OCI-LY3 (cell line): Measurements from ENCODE around the gene RFX2.

ENCODE experiments used
- H2AFZ ChIP-seq: fragments of 200-600, 300-600 bp; shearing (Covaris generic); 2 replicates; pipeline ENCODE4 v1.6.0; 2014; ENCODE audit warnings: antibody characterized with exemption, low read depth, low read length
- H3K27ac ChIP-seq: fragments of 200-600, 300-600 bp; sonication (generic); 2 replicates; pipeline ENCODE4 v1.5.1; 2014; ENCODE audit warnings: mild to moderate bottlenecking, low read length, moderate library complexity, mixed read lengths
- H3K27me3 ChIP-seq: fragments of 200-600, 300-600 bp; sonication (generic); 2 replicates; pipeline ENCODE4 v1.6.1; 2014; ENCODE audit warnings: low read depth, low read length, mixed read lengths
- H3K36me3 ChIP-seq: fragments of 200-600, 300-600 bp; sonication (generic); replicated peaks from 2 replicates; pipeline ENCODE3; 2014; ENCODE audit warnings: low read depth, low read length, mixed read lengths
- H3K4me1 ChIP-seq: fragments of 300-600, 200-600 bp; sonication (generic); 2 replicates; pipeline ENCODE4 v1.6.1; 2014; ENCODE audit warnings: low read length, mixed read lengths
- H3K4me2 ChIP-seq: fragments of 200-600, 300-600 bp; sonication (generic); 2 replicates; pipeline ENCODE4 v1.6.1; 2014; ENCODE audit warnings: low read length, mixed read lengths
- H3K4me3 ChIP-seq: fragments of 300-600, 200-600 bp; sonication (generic); 2 replicates; pipeline ENCODE4 v1.5.1; 2014; ENCODE audit warnings: antibody characterized with exemption, mild to moderate bottlenecking, low read length, moderate library complexity
- H3K79me2 ChIP-seq: fragments of 300-600, 200-600 bp; shearing (Covaris generic); 2 replicates; pipeline ENCODE4 v1.6.1; 2014; ENCODE audit warnings: mild to moderate bottlenecking, low read length, mixed read lengths
- H3K9ac ChIP-seq: fragments of 300-600, 200-600 bp; shearing (Covaris generic); 2 replicates; pipeline ENCODE4 v1.6.0; 2014; ENCODE audit warnings: mild to moderate bottlenecking, low read length, moderate library complexity
- H3K9me3 ChIP-seq: fragments of 200-600, 300-600 bp; shearing (Covaris generic); 2 replicates; pipeline ENCODE4 v1.6.1; 2014; ENCODE audit warnings: low read length, mixed read lengths; ENCODE audit not compliant: insufficient read depth
- H4K20me1 ChIP-seq: fragments of 200-600, 300-600 bp; sonication (generic); 2 replicates; pipeline ENCODE4 v1.6.1; 2016; ENCODE audit warnings: low read length, mixed read lengths; ENCODE audit not compliant: insufficient read depth
- EZH2phosphoT487 ChIP-seq: fragments of 200-600 bp; shearing (Covaris generic); IDR thresholded peaks from 2 replicates; pipeline ENCODE4 v1.6.1; 2018; ENCODE audit warnings: antibody characterized with exemption, mixed run types, low read depth
- TF ChIP-seq, protein P1 (sequence below): fragments of 200-600, 300-600 bp; sonication (generic); IDR thresholded peaks from 2 replicates; pipeline ENCODE4 v1.5.1; 2014; ENCODE audit warnings: antibody characterized with exemption, low read length, low read depth

The RFX2 gene

DNA sequence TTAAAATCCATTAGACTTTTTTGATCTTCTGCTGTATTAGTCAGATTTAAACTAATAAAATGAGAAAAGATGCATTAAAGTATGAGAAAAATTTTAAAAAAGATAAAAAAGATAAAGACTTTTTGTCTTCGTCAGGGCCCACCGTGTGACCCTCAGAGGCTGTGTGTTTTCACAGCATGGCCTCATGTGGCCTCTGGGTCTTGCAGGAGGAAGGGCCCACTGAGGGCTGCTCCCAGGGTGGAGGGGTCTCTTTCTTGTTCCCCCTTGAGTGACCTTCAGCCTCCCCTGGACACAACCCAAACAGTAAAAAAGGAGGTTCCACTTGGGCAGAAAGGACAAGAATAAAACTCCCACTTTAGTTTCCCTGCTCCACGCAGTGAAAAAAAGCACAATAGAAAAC, 75.3 kb downstream of the RFX2 start:
- no peaks in the 10 kb centered on the region for H3K79me2 ChIP-seq
- H3K9me3 ChIP-seq = no peaks in the 10 kb centered on the region

DNA sequence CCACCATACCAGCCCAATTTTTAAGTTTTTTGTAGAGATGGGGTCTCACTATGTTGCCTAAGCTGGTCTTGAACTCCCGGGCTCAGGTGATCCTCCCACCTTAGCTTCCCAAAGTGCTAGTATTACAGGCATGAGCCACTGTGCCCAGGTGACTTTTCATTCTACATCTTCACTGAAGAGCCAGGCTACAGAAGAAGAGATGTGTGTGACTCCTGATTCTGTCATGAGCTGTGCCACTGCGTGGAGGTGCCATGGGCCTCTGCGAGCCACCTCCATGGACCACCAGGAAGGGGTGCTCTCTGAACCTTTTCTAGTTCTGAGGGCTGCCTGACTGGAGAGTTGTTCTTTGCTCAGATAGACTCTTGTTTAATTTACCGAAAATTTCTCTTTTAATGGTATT, 75.8 kb downstream of the RFX2 start:
- Histone ChIP-seq H3K36me3 (peaks cover 6% of the 10 kb centered on the region), H3K4me2 (no peak overlapping the region), H4K20me1 (no peaks in the 10 kb centered on the region), H2AFZ (no peak overlapping the region), H3K27me3 (no peaks in the 10 kb centered on the region), H3K9me3 (no peaks in the 10 kb centered on the region), H3K9ac (no peak overlapping the region), H3K4me3 (no peak overlapping the region), H3K27ac (no peak overlapping the region), H3K4me1 (peaks cover 31% of the 10 kb centered on the region), H3K79me2 (no peaks in the 10 kb centered on the region)
- TF ChIP-seq, protein P1, sequence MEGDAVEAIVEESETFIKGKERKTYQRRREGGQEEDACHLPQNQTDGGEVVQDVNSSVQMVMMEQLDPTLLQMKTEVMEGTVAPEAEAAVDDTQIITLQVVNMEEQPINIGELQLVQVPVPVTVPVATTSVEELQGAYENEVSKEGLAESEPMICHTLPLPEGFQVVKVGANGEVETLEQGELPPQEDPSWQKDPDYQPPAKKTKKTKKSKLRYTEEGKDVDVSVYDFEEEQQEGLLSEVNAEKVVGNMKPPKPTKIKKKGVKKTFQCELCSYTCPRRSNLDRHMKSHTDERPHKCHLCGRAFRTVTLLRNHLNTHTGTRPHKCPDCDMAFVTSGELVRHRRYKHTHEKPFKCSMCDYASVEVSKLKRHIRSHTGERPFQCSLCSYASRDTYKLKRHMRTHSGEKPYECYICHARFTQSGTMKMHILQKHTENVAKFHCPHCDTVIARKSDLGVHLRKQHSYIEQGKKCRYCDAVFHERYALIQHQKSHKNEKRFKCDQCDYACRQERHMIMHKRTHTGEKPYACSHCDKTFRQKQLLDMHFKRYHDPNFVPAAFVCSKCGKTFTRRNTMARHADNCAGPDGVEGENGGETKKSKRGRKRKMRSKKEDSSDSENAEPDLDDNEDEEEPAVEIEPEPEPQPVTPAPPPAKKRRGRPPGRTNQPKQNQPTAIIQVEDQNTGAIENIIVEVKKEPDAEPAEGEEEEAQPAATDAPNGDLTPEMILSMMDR = no peak
- TF ChIP-seq EZH2phosphoT487 = no peak

More for the DNA sequence above, 75.3 kb downstream of the RFX2 start:
- TF ChIP-seq, protein P1 = no peak
- no peak for TF ChIP-seq EZH2phosphoT487
- Histone ChIP-seq H3K4me2 (no peak overlapping the region), H3K27ac (no peak overlapping the region), H3K9ac (no peak overlapping the region), H2AFZ (no peak overlapping the region), H4K20me1 (no peaks in the 10 kb centered on the region), H3K36me3 (peaks cover 6% of the 10 kb centered on the region), H3K4me1 (peaks cover 36% of the 10 kb centered on the region), H3K4me3 (no peak overlapping the region), H3K27me3 (no peaks in the 10 kb centered on the region)

DNA sequence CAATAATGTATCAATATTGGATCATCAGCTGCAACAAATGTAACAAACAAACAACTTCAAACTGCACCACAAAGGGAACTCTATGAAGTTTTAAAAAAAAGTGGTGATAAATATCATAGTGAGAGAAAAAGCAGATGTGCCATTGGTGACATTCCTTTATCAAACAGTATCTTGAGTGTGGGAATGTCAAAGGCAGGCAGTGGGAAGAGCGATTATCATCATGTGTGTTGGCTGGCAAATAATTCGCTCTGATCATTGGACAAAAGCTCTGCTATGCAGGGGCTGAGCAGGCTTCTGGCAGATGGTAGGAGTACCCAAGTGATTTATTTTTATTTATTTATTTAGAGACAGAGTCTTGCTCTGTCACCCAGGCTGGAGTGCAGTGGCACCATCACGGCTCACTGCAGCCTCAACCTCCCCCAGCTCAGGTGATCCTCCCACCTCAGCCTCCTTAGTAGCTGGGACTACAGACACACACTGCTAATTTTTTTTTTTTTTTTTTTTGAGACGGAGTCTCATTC, 76.5 kb downstream of the RFX2 start:
- no peak overlapping the region for H3K27ac ChIP-seq

DNA sequence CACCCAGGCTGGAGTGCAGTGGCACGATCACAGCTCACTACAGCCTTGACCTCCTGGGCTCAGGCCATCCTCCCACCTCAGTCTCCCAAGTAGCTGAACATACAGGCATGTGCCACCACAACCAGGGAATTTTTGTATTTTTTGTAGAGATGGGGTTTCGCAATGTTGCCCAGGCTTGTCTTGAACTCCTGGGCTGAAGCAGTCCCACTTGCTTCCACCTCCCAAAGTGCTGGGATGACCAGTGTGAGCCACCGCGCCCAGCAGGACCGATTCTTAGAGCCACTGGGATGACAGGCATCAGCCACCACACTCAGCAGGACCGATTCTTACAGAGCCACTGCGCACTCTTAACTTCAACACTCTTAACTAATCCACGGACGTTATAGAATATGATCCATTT, 77.5 kb downstream of the RFX2 start:
- peaks cover 6% of the 10 kb centered on the region for H3K36me3 ChIP-seq
- no peaks in the 10 kb centered on the region for H3K9me3 ChIP-seq
- H3K4me1 ChIP-seq = peaks cover 14% of the 10 kb centered on the region
- H3K4me2 ChIP-seq = no peak overlapping the region
- TF ChIP-seq, protein P1 = no peak
- no peak for TF ChIP-seq EZH2phosphoT487
- no peaks in the 10 kb centered on the region for H4K20me1 ChIP-seq
- no peak overlapping the region for H2AFZ ChIP-seq
- H3K27me3 ChIP-seq = no peaks in the 10 kb centered on the region
- no peak overlapping the region for H3K4me3 ChIP-seq
- H3K9ac ChIP-seq = no peak overlapping the region
- H3K79me2 ChIP-seq = no peaks in the 10 kb centered on the region
- H3K27ac ChIP-seq = no peak overlapping the region

More for the DNA sequence above, 76.5 kb downstream of the RFX2 start:
- no peak overlapping the region for H2AFZ ChIP-seq
- peaks cover 24% of the 10 kb centered on the region for H3K4me1 ChIP-seq
- H4K20me1 ChIP-seq = no peaks in the 10 kb centered on the region
- no peak overlapping the region for H3K4me3 ChIP-seq
- no peaks in the 10 kb centered on the region for H3K9me3 ChIP-seq
- TF ChIP-seq EZH2phosphoT487 = no peak
- TF ChIP-seq, protein P1 = no peak
- no peaks in the 10 kb centered on the region for H3K79me2 ChIP-seq
- H3K4me2 ChIP-seq = no peak overlapping the region
- no peaks in the 10 kb centered on the region for H3K27me3 ChIP-seq
- no peak overlapping the region for H3K9ac ChIP-seq
- H3K36me3 ChIP-seq = peaks cover 6% of the 10 kb centered on the region
